Bronchial epithelial cell (primary cell): ENCODE results near the gene PCSK5. TPM values are rescaled to one million over a fixed set of nuclear protein-coding genes. Genes with fewer than 3 reads are reported as not detected.

Source experiments
- DNase-seq: peaks from one replicate; pipeline ENCODE4 v3.0.0-alpha.2; 2010; ENCODE audit warnings: low read depth
- FAIRE-seq: peaks from 2 replicates; lab custom pipeline; 2011; peaks lifted over from hg19 to GRCh38; lab: Jason Lieb, UNC
- H3K27me3 ChIP-seq: 2 replicates; pipeline ENCODE4 v1.5.1; 2011; ENCODE audit warnings: low read length; ENCODE audit not compliant: control insufficient read depth, insufficient read depth
- H3K36me3 ChIP-seq: 2 replicates; pipeline ENCODE4 v1.5.1; 2011; ENCODE audit warnings: low read length; ENCODE audit not compliant: control insufficient read depth, insufficient read depth
- H3K4me3 ChIP-seq: 2 replicates; pipeline ENCODE4 v1.5.1; 2011; ENCODE audit warnings: mild to moderate bottlenecking, low read depth, low read length, control low read depth
- CTCF ChIP-seq: IDR thresholded peaks from 2 replicates; pipeline ENCODE4 v1.5.1; 2011; ENCODE audit warnings: mild to moderate bottlenecking, moderate library complexity, low read length, control low read depth, inconsistent platforms; ENCODE audit not compliant: insufficient read depth, severe bottlenecking
- total RNA-seq: library from RNA; depleted of rRNA; stranded (reverse); fragments of >200 nt; gene quantifications from 2 replicates; pipeline ENCODE4 v1.2.1, GENCODE V29; 2014

Gene PCSK5
- total RNA-seq, 1 donor from 2014 or later = 4.2 TPM

- FAIRE-seq (no peak), DNase-seq (no peak)
- Histone ChIP-seq H3K36me3 (no peaks in the 10 kb centered on the region), H3K27me3 (peaks cover 3% of the 10 kb centered on the region), H3K4me3 (no peak overlapping the region)
- no peak for TF ChIP-seq CTCF
Observed at GRCh38 chr9:76349865-76350264, 459.4 kb downstream of the PCSK5 start.

- TF ChIP-seq CTCF = no peak
- no peak for FAIRE-seq
- no peak overlapping the region for H3K4me3 ChIP-seq
Observed at GRCh38 chr9:76351006-76351405, 460.5 kb downstream of the PCSK5 start.

GRCh38 chr9:76352026-76352620 lies 461.6 kb downstream of the PCSK5 start:
- FAIRE-seq = no peak
- Histone ChIP-seq H3K36me3 (no peaks in the 10 kb centered on the region), H3K4me3 (no peak overlapping the region), H3K27me3 (peaks cover 3% of the 10 kb centered on the region)
- no peak for TF ChIP-seq CTCF
- DNase-seq = peak; percentile 37

More at GRCh38 chr9:76351006-76351405, 460.5 kb downstream of the PCSK5 start:
- H3K27me3 ChIP-seq = peaks cover 3% of the 10 kb centered on the region
- H3K36me3 ChIP-seq = no peaks in the 10 kb centered on the region
- DNase-seq = no peak

- Histone ChIP-seq H3K27me3 (peaks cover 3% of the 10 kb centered on the region), H3K36me3 (no peaks in the 10 kb centered on the region), H3K4me3 (no peak overlapping the region)
- FAIRE-seq = no peak
- no peak for TF ChIP-seq CTCF
- no peak for DNase-seq
Observed at GRCh38 chr9:76353280-76353679, 462.8 kb downstream of the PCSK5 start.

GRCh38 chr9:76354221-76354620 lies 463.7 kb downstream of the PCSK5 start:
- TF ChIP-seq CTCF = no peak
- H3K4me3 ChIP-seq = no peak overlapping the region
- no peak for FAIRE-seq

GRCh38 chr9:76355886-76356285 lies 465.4 kb downstream of the PCSK5 start:
- FAIRE-seq = no peak
- no peak for DNase-seq
- H3K27me3 ChIP-seq = peaks cover 3% of the 10 kb centered on the region
- H3K36me3 ChIP-seq = no peaks in the 10 kb centered on the region
- TF ChIP-seq CTCF = no peak
- H3K4me3 ChIP-seq = no peak overlapping the region

More at GRCh38 chr9:76354221-76354620, 463.7 kb downstream of the PCSK5 start:
- DNase-seq = no peak
- H3K27me3 ChIP-seq = peaks cover 3% of the 10 kb centered on the region
- H3K36me3 ChIP-seq = no peaks in the 10 kb centered on the region
